ENCODE results near the gene BRD4. TPM values are rescaled to one million over a fixed set of nuclear protein-coding genes. Genes with fewer than 3 reads are reported as not detected.

Gene BRD4
- total RNA-seq, 1 donor from 2014 or later, result 104 TPM

DNA sequence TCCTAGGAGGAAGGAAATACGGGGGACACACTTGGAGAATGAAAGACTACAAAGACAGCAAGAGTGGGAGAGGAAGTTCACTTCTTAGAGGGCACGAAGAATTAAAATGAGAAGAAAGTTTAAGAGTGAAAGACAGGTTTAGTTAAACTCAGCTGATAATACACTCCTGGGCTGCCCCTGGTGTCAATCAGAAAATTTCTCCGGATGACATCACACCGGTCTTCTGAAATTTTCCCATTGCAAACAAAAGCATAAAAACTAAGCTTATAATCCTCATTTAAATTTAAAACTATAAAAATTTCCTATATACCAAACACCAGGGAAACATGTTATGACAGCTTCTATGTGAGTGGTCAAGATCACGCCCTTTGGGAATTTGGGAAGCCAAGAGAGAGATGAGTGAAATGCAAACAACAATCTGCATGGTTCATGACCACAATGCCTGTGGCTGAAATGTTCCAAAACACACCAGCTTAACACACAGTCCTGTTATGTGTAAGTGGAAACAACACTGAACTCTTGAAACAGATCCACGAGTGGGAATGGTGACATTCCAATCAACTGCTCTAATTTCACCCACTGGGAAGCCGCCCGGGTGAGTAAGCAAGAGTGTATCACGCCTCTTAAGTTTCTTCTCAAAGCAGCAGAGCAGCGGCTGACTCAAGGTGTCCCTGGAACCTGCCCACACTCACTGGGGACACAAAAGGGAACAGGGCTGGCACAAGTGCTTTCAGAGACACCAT lies 49.0 kb downstream of the BRD4 start:
- Mint-ChIP-seq H3K27me3 (ENCODE audit: low read depth) (no peaks in the 10 kb centered on the region), H3K4me1 (ENCODE audit: low read depth) (peaks cover 93% of the 10 kb centered on the region), H3K9me3 (ENCODE audit: low read depth) (no peaks in the 10 kb centered on the region), H3K27ac (ENCODE audit: unreplicated experiment) (peak overlapping the region; percentile 96), H3K4me3 (ENCODE audit: unreplicated experiment) (no peak overlapping the region), H3K36me3 (ENCODE audit: low read depth) (no peaks in the 10 kb centered on the region)
- no peak for DNase-seq (ENCODE audit: low spot score)
- TF ChIP-seq, protein P1, sequence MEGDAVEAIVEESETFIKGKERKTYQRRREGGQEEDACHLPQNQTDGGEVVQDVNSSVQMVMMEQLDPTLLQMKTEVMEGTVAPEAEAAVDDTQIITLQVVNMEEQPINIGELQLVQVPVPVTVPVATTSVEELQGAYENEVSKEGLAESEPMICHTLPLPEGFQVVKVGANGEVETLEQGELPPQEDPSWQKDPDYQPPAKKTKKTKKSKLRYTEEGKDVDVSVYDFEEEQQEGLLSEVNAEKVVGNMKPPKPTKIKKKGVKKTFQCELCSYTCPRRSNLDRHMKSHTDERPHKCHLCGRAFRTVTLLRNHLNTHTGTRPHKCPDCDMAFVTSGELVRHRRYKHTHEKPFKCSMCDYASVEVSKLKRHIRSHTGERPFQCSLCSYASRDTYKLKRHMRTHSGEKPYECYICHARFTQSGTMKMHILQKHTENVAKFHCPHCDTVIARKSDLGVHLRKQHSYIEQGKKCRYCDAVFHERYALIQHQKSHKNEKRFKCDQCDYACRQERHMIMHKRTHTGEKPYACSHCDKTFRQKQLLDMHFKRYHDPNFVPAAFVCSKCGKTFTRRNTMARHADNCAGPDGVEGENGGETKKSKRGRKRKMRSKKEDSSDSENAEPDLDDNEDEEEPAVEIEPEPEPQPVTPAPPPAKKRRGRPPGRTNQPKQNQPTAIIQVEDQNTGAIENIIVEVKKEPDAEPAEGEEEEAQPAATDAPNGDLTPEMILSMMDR (IDR thresholded peaks at IDR 0.05), result peak; percentile 11

DNA sequence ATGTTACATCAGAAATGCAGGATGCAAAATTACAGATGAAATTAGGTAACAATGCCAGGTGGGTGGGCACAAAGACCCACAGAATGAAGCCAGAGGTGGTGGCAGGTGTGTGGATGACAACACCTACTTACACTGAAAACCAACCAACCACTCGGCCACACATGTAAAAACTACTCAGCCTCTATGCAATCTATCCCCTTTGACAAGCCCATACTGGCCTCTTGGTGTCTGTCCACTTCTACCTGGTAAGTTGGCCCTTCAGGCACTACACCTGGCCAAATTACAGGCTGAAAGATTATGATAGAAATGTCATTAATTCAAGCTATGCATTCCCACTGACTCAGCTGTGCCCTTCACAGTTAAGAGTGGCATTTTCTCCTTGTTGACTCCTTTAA lies 50.0 kb downstream of the BRD4 start:
- Mint-ChIP-seq H3K27ac (ENCODE audit: unreplicated experiment) (peak overlapping the region; percentile 82), H3K9me3 (ENCODE audit: low read depth) (no peaks in the 10 kb centered on the region), H3K36me3 (ENCODE audit: low read depth) (no peaks in the 10 kb centered on the region), H3K27me3 (ENCODE audit: low read depth) (no peaks in the 10 kb centered on the region), H3K4me3 (ENCODE audit: unreplicated experiment) (no peak overlapping the region), H3K4me1 (ENCODE audit: low read depth) (peaks cover 89% of the 10 kb centered on the region)
- DNase-seq (ENCODE audit: low spot score), result no peak
- TF ChIP-seq, protein P1 (IDR thresholded peaks at IDR 0.05), result no peak

DNA sequence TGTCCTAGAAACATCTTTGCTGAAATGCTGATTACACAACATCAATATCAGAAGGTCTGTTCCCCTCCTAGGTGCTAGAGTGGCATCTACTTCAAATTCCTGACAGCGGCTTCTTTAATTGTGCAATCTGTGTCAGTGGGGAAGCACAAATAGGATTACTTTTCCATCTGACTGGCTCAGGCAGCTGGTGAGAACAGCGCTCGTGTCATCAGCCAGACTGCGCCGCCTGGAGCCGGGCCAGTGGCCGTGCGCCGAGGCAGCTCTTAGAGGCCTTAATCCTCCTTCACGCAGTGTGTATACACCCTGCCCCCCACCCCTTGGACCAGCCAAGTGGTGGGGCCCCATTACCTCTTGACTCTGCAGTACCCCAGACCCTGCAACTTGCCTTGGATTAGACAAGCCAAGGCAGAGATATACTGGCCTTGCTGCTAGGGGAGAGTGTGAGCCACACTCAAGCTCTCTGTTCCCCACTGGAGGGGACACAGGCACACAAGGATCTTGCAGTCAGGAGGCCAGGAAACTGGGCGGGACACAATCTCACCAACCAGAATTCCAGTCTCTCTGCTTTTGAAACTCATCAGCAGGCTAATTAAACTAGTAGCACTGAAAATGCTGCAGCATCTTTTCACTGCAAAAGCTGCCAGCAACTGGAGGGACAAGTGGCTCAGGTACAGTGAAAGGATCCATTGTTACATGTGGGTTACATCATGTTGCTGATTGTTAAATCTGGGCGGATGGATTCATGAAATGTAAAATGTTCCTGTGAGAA lies 51.2 kb downstream of the BRD4 start:
- H3K4me3 Mint-ChIP-seq (ENCODE audit: unreplicated experiment), result no peak overlapping the region
- no peak for DNase-seq (ENCODE audit: low spot score)
- H3K27ac Mint-ChIP-seq (ENCODE audit: unreplicated experiment), result peak overlapping the region; percentile 82
- H3K36me3 Mint-ChIP-seq (ENCODE audit: low read depth), result no peaks in the 10 kb centered on the region
- TF ChIP-seq, protein P1 (IDR thresholded peaks at IDR 0.05), result no peak
- H3K9me3 Mint-ChIP-seq (ENCODE audit: low read depth), result no peaks in the 10 kb centered on the region
- H3K4me1 Mint-ChIP-seq (ENCODE audit: low read depth), result peaks cover 89% of the 10 kb centered on the region
- no peaks in the 10 kb centered on the region for H3K27me3 Mint-ChIP-seq (ENCODE audit: low read depth)

DNA sequence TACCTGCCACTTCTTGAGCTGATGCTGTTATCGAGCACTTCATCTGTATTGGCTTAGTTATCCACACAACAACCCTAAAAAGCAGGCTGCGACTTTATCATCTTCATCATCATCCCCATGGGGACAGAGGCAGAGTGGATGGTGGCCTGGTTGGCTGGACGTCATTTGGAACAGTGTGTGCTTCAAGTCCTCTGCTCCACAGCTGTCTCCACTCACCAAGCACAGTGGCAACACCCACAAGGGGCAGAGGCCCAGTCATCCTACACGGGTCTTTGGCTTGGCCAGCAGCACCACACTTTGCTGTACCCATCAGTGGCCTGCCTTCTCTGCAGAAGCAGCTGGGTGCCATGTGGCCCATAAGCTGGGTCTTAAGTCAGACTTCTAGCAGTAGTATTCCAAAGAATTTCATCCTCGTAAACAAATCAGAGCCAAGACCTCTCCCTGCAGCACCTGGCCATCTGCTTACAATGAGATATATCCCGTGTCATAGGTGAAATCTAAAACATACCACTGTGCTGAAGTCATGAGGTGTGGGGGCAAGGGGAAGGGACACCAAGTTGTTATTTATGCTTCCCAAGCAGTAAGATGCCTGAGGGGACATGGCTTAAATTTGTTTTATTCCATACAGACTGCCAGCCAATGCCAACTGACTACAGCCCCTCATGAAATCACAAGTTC lies 52.2 kb downstream of the BRD4 start:
- Mint-ChIP-seq H3K27ac (ENCODE audit: unreplicated experiment) (peak overlapping the region; percentile 82), H3K27me3 (ENCODE audit: low read depth) (no peaks in the 10 kb centered on the region), H3K4me3 (ENCODE audit: unreplicated experiment) (no peak overlapping the region), H3K4me1 (ENCODE audit: low read depth) (peaks cover 92% of the 10 kb centered on the region), H3K9me3 (ENCODE audit: low read depth) (no peaks in the 10 kb centered on the region), H3K36me3 (ENCODE audit: low read depth) (no peaks in the 10 kb centered on the region)
- TF ChIP-seq, protein P1 (IDR thresholded peaks at IDR 0.05), result no peak
- DNase-seq (ENCODE audit: low spot score), result no peak

DNA sequence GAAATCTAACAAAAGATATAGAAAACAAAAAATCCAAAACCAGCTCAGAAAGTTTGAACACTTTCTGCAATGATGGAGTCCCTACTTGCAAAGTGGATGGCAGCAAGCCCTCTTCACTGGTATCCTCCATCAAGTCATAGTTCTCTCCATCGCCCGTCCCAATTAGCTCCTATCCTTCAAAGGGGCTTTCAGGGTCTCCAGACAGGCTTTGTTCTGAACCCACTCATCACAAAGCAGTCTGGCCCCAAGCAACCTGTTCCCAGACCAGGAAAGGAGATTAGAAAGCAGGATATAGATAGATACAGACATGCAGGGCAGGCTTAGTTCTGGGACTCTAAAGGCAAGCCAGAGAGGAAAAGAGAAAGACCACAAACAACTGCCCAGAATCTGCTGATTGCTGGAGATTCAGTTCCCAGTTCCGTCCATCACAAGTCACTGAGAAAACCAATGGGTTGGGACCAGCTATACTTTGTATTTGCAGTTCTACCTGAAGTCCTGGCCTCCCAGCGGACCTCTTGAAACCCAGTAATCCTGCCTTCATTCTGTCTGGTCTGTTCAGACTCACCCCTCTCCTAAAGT lies 52.9 kb downstream of the BRD4 start:
- Mint-ChIP-seq H3K4me1 (ENCODE audit: low read depth) (peaks cover 84% of the 10 kb centered on the region), H3K4me3 (ENCODE audit: unreplicated experiment) (no peak overlapping the region), H3K27me3 (ENCODE audit: low read depth) (no peaks in the 10 kb centered on the region), H3K27ac (ENCODE audit: unreplicated experiment) (peak overlapping the region; percentile 70), H3K36me3 (ENCODE audit: low read depth) (no peaks in the 10 kb centered on the region), H3K9me3 (ENCODE audit: low read depth) (no peaks in the 10 kb centered on the region)
- TF ChIP-seq, protein P1 (IDR thresholded peaks at IDR 0.05), result no peak
- DNase-seq (ENCODE audit: low spot score), result no peak

Measured in chondrocyte (in vitro differentiated cells).